Activated CD4-positive, alpha-beta T cell treated with anti-CD3 and anti-CD28 coated beads, Interleukin-2, Interleukin-6, amounts not matched to agents 100 ng/mL and 50 ng/mL, durations not matched to agents 16 hours and 8 hours (primary cell): ENCODE data around the gene RUNDC3A.
A peak's percentile ranks its signal among the peaks of the same experiment; 100 is the strongest.
"Not testable (repeated sequence)": the region's sequence is repeated elsewhere in the genome, so short reads cannot be mapped to it uniquely, and the experiment has no call there.

Source experiments
- DNase-seq: peaks from one replicate; pipeline ENCODE4 v3.0.0-alpha.2; 2020

Gene RUNDC3A

GRCh38 chr17:44346064-44346844, 37.9 kb downstream of the RUNDC3A start:
- no peak for DNase-seq

- not testable (repeated sequence) for DNase-seq
These were observed 39.0 kb downstream of the RUNDC3A start for GRCh38 chr17:44347206-44348055.

DNA sequence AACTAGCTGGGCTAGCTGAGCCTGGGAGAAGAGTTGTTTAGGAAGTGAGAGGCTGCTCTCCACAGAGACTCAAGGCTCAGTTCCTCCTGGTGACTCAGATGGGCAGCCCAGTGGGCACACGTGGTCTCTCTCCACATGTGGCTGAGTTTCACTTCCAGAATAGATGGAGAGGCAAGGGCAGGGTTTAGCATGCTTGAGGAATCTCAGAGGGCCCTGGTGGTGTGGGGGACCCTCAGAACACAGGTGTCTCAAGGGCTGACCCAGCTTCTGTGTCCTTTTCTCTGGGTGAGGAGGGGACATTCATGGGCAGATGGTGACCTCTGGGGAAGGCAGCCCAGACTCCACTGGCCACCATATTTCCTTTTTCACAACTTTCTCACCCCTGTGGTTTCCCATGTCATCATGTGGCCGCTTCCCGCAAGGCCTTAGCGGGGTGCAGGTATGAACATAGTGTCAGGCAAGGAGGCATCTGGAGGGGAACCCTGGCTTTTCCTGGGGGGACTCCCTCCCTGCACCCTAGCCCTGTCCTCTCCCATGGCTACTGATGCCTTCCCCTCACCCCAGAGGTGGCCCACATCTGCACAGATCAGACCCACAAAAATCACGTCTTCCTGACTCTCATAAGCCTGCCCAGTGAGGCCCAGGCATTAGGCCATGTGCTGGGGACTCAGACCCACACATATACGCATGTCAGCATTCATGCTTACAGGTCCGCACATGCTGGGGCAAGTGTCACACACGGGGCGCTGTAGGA, 40.0 kb downstream of the RUNDC3A start:
- peak; percentile 37 for DNase-seq

DNA sequence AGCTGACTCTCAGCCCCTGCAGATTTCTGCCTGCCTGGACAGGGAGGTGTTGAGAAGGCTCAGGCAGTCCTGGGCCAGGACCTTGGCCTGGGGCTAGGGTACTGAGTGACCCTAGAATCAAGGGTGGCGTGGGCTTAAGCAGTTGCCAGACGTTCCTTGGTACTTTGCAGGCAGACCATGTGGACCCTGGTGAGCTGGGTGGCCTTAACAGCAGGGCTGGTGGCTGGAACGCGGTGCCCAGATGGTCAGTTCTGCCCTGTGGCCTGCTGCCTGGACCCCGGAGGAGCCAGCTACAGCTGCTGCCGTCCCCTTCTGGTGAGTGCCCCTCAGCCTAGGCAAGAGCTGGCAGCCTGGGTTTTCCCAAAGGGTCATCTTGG, 40.6 kb downstream of the RUNDC3A start:
- no peak for DNase-seq

GRCh38 chr17:44349553-44350070, 41.2 kb downstream of the RUNDC3A start:
- no peak for DNase-seq

- DNase-seq, result peak; percentile 83
These were observed 42.4 kb downstream of the RUNDC3A start for GRCh38 chr17:44350733-44351226.

DNA sequence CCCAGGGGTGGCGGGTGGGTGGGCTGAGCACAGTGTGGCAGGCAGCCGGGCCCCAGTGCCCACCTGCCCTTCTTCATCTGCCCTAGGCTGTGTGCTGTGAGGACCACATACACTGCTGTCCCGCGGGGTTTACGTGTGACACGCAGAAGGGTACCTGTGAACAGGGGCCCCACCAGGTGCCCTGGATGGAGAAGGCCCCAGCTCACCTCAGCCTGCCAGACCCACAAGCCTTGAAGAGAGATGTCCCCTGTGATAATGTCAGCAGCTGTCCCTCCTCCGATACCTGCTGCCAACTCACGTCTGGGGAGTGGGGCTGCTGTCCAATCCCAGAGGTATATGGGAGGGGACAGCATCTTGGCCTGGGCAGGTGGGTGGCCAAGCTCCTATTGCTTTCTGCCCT, 43.1 kb downstream of the RUNDC3A start:
- DNase-seq, result no peak

GRCh38 chr17:44351961-44352827, 43.8 kb downstream of the RUNDC3A start:
- DNase-seq, result no peak

- no peak for DNase-seq
These were observed 44.6 kb downstream of the RUNDC3A start for GRCh38 chr17:44352828-44353671.

- DNase-seq, result no peak
These were observed 45.4 kb downstream of the RUNDC3A start for GRCh38 chr17:44353672-44354331.

DNA sequence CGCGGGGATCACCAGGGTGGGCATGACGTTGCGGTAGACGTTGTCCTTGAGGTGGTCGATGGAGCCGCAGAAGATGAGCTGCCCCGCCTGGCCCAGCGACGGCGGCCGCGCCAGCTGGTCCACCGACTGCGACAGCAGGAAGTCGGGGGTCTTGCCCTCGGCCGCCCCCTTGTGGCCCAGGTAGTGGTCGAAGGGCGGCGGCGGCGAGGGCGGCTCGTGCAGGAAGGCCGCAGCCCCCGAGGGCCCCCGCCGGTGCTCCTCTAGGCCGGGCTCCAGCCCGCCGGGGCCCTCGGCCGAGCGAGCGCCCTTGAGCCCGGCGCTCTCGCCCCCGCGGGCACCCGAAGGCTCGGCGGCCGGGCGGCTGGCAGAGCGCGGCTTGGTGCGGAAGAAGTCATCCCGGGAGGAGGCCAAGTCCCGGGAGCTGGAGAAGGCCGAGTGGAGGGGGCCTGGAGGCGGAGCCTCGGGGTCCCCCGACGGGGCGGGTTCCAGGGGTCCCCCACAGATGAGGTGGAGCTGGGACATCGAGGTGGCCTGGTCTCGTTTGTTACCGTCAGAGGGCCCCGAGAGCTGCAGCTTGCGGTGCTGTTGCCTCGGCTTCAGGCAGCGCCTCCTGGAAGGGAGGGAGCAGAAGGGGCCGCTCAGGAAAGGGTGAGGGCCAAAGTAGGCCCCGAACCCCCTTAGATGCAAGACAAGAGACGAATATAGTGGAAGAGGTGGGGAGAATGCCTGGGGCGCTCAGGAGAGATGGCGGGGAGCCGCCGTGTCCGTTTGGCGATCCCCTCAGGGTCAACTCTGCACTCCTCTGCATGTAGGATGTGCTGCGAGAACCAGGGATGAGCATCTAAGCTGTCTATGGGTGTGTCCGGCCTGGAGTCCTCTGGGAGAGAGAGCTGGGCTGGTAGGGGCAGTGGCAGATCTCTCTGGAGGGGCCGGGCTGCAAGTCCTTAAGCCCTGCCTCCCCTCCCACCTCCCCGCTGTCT, 46.5 kb downstream of the RUNDC3A start:
- peak; percentile 61 for DNase-seq

DNA sequence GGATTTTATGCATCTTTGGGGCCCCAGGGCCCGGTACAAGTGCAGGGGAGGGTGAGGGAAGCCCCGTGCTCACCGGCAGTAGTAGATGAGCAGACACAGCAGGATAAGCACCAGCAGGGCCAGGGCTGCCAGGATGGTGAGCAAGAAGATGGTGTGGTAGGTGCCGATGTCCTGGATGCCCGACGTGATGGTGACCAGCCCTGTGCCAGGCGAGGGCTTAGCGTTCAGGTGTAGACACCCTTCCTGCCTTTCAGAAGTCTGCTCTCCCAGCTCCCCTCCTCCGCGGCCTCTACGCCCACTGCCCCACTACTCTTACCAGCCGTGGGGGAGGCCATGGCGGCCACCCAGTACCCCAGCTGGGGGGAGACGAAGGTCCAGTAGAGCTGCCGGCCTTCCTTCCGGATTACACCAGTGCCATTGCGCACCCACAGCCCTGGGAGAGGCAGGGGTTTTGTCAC, 47.3 kb downstream of the RUNDC3A start:
- DNase-seq, result no peak

DNA sequence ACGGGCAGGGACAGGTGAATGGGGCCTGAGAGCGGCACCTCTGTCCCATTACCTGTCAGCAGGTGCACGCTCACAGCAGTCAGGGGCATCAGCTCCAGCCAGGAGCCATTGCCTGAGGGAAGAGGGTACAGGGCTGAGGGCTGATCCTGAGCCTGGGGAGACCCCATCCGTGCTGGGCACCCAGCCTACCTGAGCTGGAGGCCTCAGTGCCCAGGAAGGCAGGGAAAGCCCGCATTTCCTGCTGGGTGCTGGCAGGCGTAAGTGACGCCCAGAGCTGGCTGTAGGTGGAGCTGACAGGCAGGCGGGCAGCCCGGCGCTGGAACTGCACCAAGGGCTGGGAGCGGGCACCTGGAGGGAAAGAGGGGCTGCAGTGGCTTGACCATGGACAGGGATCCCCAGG, 47.8 kb downstream of the RUNDC3A start:
- DNase-seq, result no peak

- DNase-seq, result no peak
These were observed 49.7 kb downstream of the RUNDC3A start for GRCh38 chr17:44358066-44358465.

GRCh38 chr17:44359006-44359405, 50.6 kb downstream of the RUNDC3A start:
- DNase-seq, result no peak

GRCh38 chr17:44359458-44360143, 51.2 kb downstream of the RUNDC3A start:
- DNase-seq, result no peak

GRCh38 chr17:44360144-44360533, 51.7 kb downstream of the RUNDC3A start:
- DNase-seq, result no peak

- no peak for DNase-seq
These were observed 52.4 kb downstream of the RUNDC3A start for GRCh38 chr17:44360826-44361225.
